Urothelium cell line (cell line): ENCODE data around the gene MUC4.
A peak's percentile ranks its signal among the peaks of the same experiment; 100 is the strongest.
"Not testable (repeated sequence)": the region's sequence is repeated elsewhere in the genome, so short reads cannot be mapped to it uniquely, and the experiment has no call there.

ENCODE experiments used
- DNase-seq: peaks from one replicate; pipeline ENCODE4 v3.0.0; 2011; ENCODE audit warnings: low spot score, mixed read lengths
- FAIRE-seq: peaks from 2 replicates; lab custom pipeline; 2011; peaks lifted over from hg19 to GRCh38; lab: Jason Lieb, UNC

MUC4 gene

DNA sequence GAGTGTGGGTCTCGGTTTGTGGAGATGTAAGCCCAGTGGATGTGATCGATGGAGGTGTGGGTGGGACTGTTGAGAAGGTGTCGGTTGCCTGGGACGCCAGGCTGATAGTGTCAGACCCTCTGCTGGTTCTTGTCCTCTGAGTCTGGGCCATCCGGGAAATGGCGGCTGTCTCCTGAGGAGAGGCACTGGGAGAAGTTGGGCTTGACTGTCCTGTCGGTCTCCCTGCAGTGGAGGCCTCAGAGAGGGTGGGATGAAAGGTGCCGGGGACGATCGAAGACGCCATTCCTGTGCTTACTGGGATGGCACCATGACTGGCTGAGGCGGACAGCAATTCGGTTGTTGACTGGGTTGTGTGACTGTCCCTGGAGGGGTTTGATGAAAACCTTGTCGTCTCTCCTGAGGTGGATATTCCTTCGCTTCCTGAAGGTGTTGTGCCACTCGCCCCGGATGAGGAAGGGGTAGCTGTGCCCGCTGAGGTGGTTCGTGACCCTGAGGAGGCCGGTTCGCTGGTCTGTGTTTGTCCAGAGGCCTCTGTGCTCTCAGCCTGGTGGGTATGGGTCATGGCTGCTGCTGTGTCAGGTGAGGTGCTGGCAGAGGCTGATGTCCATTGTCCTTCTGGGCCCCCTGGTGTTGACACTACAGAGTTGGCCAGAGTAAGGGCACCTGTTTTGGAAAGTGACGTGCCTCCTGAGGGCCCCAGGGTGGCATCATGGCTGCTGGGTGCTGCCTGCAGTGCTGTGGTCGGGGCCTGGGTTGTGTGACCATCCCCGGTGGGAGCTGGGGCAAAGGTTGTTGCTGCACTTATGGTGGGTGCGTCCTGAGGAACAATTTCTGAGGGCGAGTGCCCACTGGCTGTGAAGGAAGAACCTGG is 22.8 kb downstream of the MUC4 start:
- FAIRE-seq = no peak

DNA sequence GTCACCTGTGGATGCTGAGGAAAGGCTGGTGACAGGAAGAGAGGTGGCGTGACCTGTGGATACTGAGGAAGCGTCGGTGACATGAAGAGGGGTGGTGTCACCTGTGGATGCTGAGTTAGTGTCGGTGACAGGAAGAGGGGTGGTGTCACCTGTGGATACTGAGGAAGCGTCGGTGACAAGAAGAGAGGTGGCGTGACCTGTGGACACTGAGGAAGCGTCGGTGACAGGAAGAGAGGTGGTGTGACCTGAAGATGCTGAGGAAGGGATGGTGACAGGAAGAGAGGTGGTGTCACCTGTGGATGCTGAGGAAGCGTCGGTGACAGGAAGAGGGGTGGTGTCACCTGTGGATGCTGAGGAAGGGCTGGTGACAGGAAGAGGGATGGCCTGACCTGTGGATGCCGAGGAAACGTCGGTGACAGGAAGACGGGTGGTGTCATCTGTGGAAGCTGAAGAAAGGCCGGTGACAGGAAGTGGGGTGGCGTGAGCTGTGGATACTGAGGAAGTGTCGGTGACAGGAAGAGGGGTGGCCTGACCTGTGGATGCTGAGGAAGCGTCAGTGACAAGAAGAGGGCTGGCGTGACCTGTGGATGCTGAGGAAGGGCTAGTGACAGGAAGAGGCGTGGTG is 25.8 kb downstream of the MUC4 start:
- FAIRE-seq, DNase-seq: not testable (repeated sequence)

More for the DNA sequence above, 22.8 kb downstream of the MUC4 start:
- DNase-seq = no peak

DNA sequence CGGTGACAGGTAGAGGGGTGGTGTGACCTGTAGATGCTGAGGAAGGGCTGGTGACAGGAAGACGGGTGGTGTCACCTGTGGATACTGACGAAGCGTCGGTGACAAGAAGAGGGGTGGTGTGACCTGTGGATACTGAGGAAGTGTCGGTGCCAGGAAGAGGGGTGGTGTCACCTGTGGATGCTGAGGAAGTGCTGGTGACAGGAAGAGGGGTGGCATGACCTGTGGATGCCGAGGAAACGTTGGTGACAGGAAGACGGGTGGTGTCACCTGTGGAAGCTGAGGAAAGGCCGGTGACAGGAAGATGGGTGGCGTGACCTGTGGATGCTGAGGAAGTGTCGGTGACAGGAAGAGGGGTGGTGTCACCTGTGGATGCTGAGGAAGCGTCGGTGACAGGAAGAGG is 27.7 kb downstream of the MUC4 start:
- FAIRE-seq, DNase-seq: not testable (repeated sequence)

DNA sequence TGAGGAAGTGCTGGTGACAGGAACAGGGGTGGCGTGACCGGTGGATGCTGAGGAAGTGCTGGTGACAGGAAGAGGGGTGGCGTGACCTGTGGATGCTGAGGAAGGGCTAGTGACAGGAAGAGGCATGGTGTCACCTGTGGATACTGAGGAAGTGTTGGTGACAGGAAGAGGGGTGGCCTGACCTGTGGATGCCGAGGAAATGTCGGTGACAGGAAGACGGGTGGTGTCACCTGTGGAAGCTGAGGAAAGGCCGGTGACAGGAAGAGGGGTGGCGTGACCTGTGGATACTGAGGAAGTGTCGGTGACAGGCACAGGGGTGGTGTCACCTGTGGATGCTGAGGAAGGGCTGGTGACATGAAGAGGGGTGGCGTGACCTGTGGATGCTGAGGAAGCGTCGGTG is 30.5 kb downstream of the MUC4 start:
- peak; percentile 9 for FAIRE-seq
- not testable (repeated sequence) for DNase-seq

DNA sequence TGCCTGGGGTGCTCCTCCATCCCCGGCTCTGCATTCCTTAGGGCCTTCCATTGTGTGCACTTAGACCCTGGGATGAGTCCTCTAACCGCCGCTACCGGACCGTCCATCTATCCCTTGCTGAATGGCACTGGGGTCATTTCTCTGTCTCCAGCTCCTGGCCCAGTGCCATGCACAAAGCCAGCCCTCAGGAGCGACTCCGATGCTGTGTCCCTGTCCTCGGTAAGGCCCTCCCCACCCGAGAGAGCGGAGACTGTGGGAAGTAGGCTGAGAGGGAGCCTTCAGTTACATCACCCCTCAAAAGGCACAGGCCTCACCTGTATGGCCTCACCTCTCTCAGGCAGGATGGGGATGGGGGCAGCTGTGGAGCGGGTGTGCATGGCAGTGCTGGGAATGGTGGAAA is 33.8 kb downstream of the MUC4 start:
- DNase-seq = no peak
- FAIRE-seq = no peak

DNA sequence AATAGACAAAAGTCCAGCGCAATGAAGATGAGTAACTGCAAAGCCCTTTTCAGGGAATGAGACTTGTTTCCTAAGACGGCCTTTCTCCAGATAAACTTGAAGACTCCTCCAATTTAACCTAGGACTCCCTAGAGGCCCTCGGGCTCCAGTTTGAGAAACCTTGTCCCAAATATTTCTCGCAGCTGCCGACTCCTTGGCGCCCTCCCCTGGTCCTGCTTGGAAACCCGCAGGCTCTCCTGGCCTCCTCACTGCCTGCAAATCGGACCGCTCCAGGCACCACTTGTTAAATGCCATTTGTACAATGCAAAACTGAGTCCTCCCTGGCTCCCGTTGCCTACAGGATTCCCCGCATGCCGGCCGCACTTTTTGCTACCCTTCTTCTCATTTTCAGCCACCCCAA is 36.8 kb downstream of the MUC4 start:
- no peak for FAIRE-seq
- DNase-seq = peak; percentile 49

DNA sequence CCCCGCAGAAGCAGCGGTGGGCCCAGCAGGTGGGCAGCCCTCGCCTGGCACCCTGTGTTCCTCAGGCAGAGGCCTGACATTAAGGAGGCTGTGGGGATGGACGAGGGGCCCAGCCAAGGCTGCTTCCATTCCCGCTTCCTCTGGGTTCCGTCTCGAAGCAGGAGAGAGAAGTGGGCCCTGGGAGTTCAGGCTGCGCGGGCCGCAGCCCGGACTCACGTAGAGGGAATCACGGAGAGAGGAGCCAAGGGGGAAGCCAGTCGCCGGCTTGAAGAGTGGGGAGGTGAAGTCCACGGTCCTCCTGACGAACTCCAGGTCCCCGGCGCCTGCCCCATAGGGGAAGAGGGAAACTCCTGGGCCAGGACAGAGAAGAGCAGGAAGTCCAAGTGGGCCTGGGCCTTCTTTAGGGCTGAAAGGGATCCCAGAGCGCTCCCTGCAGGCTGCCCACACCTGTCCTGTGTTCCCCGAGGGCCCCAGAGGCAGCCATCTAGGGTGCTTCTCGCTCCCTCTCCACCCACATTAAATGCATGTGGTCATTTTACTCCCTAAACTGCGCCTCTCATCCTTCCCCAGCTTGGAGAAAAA is 37.7 kb downstream of the MUC4 start:
- no peak for FAIRE-seq
- DNase-seq = no peak

DNA sequence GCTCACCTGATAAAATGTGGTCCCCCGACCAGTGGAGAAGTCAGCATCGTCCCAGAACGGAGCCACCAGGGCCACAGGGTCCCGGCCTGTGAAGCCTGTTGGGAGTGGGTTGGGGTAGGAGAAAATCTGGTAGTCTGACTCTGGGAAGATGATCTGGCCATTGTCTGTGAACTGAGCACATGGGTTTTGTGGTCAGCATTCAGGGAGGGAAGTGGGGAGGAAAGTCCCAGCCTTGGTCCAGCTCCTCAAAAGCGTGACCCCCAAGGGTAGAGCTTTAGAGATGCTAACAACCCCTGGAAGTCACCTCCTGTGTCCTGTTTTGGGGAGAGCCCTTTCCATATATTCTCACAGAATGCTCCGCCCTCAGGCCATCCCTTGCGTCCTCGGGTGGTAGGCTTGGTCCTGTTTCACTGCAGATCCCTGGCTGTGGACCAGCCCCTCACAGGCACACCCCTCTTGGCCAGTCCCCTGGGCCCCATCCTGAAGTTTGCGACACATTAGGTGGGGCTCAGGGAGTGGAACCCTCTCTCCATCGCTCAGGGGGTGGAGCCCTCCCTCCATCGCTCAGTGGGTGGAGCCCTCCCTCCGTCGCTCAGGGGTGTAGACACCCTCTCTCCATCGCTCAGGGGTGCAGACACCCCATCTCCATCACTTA is 40.0 kb downstream of the MUC4 start:
- FAIRE-seq (no peak), DNase-seq (no peak)

DNA sequence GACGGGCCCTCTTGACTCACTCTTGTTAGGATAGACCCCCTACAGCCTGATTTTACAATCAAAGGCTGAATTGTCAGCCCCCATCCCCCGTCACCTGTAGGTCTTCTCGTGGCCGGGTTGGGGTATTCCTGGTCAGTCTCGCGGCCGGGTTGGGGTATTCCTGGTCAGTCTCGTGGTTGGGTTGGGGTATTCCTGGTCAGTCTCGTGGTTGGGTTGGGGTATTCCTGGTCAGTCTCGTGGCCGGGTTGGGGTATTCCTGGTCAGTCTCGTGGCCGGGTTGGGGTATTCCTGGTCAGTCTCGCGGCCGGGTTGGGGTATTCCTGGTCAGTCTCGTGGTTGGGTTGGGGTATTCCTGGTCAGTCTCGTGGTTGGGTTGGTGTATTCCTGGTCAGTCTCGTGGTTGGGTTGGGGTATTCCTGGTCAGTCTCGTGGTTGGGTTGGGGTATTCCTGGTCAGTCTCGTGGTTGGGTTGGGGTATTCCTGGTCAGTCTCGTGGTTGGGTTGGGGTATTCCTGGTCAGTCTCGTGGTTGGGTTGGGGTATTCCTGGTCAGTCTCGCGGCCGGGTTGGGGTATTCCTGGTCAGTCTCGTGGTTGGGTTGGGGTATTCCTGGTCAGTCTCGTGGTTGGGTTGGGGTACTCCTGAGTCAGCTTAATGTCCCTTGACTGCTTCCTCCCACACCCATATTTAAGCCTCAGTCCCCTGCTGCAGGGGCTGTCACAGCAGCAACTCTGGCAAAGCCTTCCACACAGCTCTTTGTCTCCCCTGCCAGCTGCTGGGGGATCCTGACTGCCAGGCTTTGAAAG is 40.7 kb downstream of the MUC4 start:
- not testable (repeated sequence) for DNase-seq, FAIRE-seq

DNA sequence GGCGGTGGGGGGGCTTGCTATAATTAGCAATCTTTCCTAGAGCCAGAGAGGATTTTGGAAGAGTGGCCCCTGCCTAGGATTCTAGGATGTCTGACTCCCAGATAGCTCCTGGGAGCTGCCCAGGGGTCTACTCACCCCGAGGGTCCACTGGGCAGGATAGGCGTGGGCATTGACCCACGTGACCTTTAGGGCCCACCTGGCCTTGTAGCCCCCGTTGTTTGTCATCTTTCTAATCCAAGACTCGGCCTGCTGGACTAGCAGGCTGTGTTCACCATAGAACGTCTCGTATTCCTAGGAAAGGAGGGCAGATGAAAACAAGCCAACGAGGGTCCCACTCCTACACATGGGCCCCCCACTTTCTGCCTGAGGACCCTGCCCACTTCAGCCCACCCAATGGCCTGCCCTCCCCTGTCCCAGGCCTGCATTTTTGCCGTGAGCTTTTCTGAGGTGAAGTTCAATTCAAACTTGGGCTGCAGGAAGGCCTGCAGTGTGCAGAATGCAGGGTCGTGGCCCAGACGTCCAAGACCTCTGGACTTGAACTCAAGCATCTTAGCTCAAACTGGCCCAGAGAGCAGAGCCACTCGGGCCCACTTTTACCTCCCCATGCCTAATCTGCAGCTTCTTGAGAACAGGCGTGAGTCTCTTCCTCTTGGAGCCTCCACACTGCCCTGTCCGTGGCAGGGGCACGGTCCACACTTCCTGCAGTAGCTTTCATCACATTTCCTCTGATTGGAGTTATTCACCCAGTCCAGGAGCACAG is 41.5 kb downstream of the MUC4 start:
- DNase-seq (no peak), FAIRE-seq (no peak)

DNA sequence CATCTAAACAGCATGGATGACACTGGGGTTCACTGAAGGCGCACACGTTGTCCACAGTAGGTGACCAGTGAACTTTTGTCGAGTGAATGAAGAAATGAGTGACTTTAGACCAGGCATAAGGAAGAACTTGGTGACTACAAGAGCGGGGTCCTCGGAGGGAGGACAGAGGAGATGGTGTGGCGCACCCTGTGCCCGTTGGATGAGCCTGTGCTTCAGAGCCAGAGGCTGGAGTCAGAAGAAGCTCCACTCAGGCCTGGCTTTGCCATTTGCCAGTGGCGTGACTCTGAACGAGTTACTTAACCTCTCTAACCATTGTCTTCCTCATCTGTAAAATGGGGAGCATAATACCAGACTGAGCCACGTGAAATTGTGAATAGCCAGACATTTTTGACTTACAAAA is 42.2 kb downstream of the MUC4 start:
- DNase-seq = no peak
- FAIRE-seq = no peak

DNA sequence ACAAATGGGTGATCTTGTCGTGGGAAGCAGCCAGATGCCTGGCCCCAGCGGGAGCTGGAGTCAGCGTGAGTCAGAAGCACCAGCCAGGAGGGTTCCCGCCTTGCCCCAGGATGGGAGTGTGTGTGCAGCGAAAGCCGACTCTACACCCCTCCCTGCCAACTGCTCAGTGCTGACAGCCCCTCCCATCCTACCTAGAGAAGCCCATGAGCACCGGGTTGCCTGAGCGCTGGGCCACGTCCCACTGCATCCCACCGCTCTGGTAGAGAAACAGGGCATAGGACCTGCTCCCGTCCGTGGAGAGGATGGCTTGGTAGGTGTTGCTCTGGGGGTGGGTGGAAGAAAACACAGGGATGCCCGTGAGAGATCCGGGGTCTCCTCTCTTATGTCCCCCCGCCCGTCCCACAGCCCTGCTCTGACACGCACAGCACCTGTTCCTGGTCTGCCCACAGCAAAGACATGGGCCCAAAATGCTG is 42.9 kb downstream of the MUC4 start:
- FAIRE-seq = no peak
- no peak for DNase-seq

DNA sequence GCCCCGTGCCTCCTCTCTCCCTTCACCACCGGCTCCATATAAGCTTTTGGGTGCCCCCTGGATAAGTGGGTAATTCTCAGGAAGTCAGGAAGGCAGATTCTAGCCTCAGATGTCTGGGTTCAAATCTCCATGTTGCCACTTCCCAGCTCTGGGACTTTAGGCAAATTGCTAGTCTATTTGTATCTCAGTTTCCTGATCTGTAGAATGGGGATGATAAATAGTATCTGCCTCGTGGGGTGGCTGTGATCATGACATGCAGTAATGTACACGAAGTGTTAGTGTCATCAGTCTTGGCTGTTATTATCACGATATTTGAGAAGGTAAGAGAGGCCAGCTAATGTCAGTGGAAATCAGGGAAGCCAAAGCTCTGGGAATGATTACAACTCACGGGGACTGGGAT is 43.3 kb downstream of the MUC4 start:
- DNase-seq = no peak
- no peak for FAIRE-seq

DNA sequence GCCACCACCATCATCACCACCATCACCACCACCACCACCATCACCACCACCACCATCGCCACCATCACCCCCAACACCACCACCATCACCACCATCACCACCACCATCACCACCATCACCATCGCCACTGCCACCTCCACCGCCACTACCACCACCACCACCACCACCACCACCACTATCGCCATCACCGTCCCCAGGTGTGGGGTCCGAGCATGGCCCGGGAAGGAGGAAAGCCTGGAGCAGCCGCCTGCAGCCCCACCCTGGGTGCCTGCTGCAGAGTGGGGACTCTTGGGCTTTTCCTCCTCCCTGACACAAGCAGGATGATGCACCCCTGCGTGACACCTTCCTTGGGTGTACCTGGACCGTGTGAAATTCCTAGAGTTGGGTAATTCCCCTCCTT is 43.9 kb downstream of the MUC4 start:
- DNase-seq (no peak), FAIRE-seq (no peak)

DNA sequence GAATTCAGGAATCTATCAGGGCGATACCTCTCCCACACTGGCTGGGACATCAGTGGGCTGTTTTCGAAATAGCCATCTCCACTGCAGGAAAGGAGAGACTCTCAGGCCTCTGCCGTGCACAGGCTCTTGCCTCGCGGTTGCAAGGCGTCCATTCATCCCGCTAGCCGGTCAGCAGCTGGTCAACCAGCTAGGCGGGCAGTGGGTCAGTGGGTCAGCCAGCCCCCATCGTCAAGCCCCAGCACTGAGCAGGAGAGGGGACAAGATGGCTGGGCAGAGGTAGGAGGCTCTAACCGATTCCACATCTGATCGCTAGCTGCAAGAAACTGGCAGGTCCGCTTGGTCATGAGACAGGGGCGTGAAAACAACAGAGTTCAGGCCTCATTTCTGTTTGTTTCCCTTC is 45.1 kb downstream of the MUC4 start:
- FAIRE-seq = no peak
- no peak for DNase-seq

DNA sequence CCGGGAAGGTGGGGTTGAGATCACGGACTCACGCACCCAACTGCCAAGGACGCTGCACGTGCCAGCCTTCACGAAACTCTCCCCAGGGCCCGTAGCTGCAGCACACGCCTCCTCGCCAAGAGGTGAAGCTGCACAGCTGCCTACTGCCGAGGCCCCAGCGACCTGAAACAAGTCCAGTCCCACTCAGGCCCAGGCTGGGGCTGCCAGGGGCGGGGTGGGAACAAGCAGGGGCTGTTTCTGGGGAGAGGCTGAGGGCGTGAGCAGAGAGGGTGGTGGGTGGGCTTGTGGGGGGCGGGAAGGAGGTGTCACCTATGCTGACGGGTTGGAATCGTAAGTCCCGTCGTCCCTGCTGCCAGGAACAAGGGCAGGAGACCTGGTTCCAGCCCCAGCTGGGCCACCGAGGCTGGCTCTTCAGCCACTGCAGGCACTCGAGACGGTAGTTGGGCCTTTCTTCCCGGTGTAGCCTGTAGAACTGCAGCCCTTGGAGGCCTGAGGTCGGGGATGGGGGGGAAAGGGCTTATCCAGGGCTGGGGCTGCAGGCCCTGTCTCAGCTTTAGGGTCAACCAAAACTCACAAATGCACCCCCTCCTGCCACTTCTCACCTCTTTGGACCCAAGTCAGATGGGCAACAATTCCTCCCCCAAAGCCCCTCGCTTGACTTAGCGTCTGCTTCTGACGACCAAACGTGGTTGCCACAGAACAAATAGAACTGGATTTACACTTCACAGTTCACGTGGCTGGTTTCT is 46.6 kb downstream of the MUC4 start:
- FAIRE-seq = no peak
- DNase-seq = no peak

DNA sequence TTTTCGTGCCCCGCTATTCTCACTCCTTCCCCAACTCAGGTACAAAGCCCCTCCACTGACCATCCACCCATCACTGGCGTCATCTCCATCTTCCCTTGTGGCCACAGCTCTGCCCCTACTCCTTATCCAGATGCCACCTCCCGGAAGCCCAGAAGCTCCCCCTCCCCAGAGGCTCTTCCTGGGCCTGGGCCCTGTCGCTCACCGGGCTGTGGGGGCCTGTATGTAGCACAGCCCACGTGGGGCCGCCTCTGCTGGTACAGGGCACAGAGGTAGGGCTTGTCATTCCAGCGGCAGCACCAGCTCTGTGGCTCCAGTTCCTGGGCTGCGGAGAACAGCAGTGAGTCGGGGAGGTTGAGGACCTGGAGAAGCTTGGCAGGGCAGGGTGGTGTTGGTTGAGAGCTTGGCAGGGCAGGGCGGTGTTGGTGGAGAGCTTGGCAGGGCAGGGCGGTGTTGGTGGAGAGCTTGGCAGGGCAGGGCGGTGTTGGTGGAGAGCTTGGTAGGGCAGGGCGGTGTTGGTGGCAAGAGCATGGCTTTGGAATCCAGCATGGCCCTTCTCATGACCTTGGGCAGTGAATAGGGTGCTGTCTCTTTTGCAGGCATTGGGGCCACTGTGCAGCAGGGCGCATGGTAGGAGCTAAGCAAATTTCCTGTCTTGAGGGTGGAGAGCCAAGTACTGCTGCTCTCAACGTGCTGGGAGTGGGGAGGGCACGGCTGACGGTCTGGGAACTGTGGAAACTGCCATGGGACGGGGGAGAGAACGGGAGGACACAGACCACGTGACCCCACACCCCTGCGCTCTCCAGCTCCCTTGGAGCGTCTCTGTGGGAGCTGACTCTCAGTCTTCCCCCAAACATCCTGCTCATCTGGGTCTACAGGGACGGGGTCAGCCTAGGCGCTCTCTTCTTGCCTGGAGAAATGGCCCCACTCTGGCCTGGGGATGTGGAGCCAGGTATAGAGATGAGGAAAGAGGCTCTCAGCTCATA is 47.6 kb downstream of the MUC4 start:
- FAIRE-seq (no peak), DNase-seq (no peak)
